Heart right ventricle (tissue), 16 donors: ENCODE results near the gene POLD2. TPM values are rescaled to one million over a fixed set of nuclear protein-coding genes. Genes with fewer than 3 reads are reported as not detected.

Experiments
- ATAC-seq, 8 donors: fragments of 200-7000 bp; cut with Tn5 transposase; one replicate each; pipeline ENCODE4 v1.9.1; 2020; ENCODE audit warnings: mild to moderate bottlenecking in 8 of 8, moderate library complexity in 8 of 8, moderate number of reproducible peaks in 1 of 8
- DNase-seq, 2 donors: peaks; one replicate each; pipeline ENCODE4 v3.0.0-alpha.2; 2020
- H3K27ac ChIP-seq, 10 donors: fragments of 200-600 bp; sonication (generic) in 2 of 10; one replicate each; pipeline versions ENCODE4 v1.5.0 to v1.8.0; 2020 to 2022; ENCODE audit warnings: mild to moderate bottlenecking in 3 of 10
- H3K27me3 ChIP-seq, 7 donors: fragments of 200-600 bp; one replicate each; pipeline ENCODE4 v1.8.0; 2021 to 2022; ENCODE audit warnings: mild to moderate bottlenecking in 2 of 7
- H3K36me3 ChIP-seq, 9 donors: fragments of 200-600 bp; sonication (generic) in 1 of 9; one replicate each; pipeline versions ENCODE4 v1.5.0 to v1.8.0; 2020 to 2022; ENCODE audit warnings: mild to moderate bottlenecking in 2 of 9
- H3K4me1 ChIP-seq, 9 donors: fragments of 200-600 bp; sonication (generic) in 1 of 9; one replicate each; pipeline versions ENCODE4 v1.5.0 to v1.8.0; 2020 to 2022; ENCODE audit warnings: mild to moderate bottlenecking in 4 of 9
- H3K4me3 ChIP-seq, 10 donors: fragments of 200-600 bp; sonication (generic) in 2 of 10; one replicate each; pipeline versions ENCODE4 v1.5.0 to v1.8.0; 2020 to 2022; ENCODE audit warnings: mild to moderate bottlenecking in 7 of 10, moderate library complexity in 2 of 10
- H3K9me3 ChIP-seq, 11 donors: fragments of 200-600 bp in 10 of 11; sonication (generic) in 2 of 11; one replicate each; pipeline versions ENCODE4 v1.5.0 to v1.8.0; 2013 to 2022; ENCODE audit warnings: mild to moderate bottlenecking in 2 of 11, control low read depth in 1 of 11, moderate library complexity in 1 of 11
- WGBS, 2 donors: extraction: QIAGEN DNeasy Blood & Tissue Kit; methylation state at CpG; one replicate each; pipeline ENCODE4 v1.1.7; 2013; ENCODE audit warnings: inconsistent platforms in 1 of 2; 5-methylcytosine and 5-hydroxymethylcytosine counted together
- intact Hi-C, 10 donors: fragments of 100-400 bp; cut with DNase I; formaldehyde crosslinking; loops; one replicate each; pipeline versions ENCODE4 v1.11.1 to v1.14.2; 2022
- polyA plus RNA-seq, 2 donors: library from polyadenylated mRNA; stranded (reverse); fragments of 200-250 nt; gene quantifications; one replicate each; pipeline ENCODE4 v1.2.3, GENCODE V29; 2013
- total RNA-seq, 10 donors: library from RNA; stranded (reverse); fragmentation: NEBNext Ultra II Directional in 3 of 10; extraction: Animal tissue kit (Norgen Biotek cat#: 25700) in 3 of 10; gene quantifications; one replicate each; pipeline versions ENCODE4 v1.2.1 to v1.2.4, GENCODE V29; 2021 to 2023
- TF ChIP-seq, protein P1 (sequence below), 9 donors: fragments of 200-600 bp; sonication (generic) in 2 of 9; IDR thresholded peaks; one replicate each; pipeline versions ENCODE4 v1.5.0 to v1.8.0; 2021 to 2022; ENCODE audit warnings: antibody characterized with exemption in 9 of 9, mild to moderate bottlenecking in 5 of 9, moderate library complexity in 1 of 9
- donor health status: Arrhythmogenic right ventricular cardiomyopathy.
- donor health status: ischemic (EF 13 %, LVEDD 7.1; RV severe dilation, severe dysfunction).
- donor health status: healthy with polysubstance abuse.
- donor health status: DM: no; HTN: yes; CAD: no.
- donor health status: DM: no; HTN: no; CAD: no.
- donor health status: ischemic (EF 25% LVEDD 6.9; RV normal size, moderate dysfunction).
- donor health status: ischemic (EF 25% LVEDD 5.7; RV mildly dilated, moderate dysfunction).
- donor health status: healthy.
- donor health status: DM: yes; HTN: yes; CAD: no.
- donor health status: Ischemic cardiomyopathy.
- donor health status: ischemic (EF 35%, LVEDD 5.7; RV mildly dilated, moderate dysfunction).
- donor health status: nonischemic (EF 11% LVEDD 7.7; RV severe dilation, severe dysfunction).
- donor health status: DM: yes; HTN: yes; CAD: no.
- donor health status: PGD.
- donor health status: ischemic (EF 29% LVEDD 5.4; RV normal size, mild dysfunction).
- donor health status: nonischemic (EF 23%, LVEDD 6.1; RV moderate dilation, normal function).

Gene POLD2
- total and polyA plus RNA-seq, 12 donors = 64.4 to 150 (median 78.8) TPM

GRCh38 chr7:44112997-44113763 is 10.2 kb downstream of the POLD2 start:
- TF ChIP-seq, protein P1, sequence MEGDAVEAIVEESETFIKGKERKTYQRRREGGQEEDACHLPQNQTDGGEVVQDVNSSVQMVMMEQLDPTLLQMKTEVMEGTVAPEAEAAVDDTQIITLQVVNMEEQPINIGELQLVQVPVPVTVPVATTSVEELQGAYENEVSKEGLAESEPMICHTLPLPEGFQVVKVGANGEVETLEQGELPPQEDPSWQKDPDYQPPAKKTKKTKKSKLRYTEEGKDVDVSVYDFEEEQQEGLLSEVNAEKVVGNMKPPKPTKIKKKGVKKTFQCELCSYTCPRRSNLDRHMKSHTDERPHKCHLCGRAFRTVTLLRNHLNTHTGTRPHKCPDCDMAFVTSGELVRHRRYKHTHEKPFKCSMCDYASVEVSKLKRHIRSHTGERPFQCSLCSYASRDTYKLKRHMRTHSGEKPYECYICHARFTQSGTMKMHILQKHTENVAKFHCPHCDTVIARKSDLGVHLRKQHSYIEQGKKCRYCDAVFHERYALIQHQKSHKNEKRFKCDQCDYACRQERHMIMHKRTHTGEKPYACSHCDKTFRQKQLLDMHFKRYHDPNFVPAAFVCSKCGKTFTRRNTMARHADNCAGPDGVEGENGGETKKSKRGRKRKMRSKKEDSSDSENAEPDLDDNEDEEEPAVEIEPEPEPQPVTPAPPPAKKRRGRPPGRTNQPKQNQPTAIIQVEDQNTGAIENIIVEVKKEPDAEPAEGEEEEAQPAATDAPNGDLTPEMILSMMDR (IDR thresholded peaks at IDR 0.05) = no peak
- peaks cover 0 to 29% (median 11%) of the 10 kb centered on the region in 9 donors for H3K4me1 ChIP-seq

DNA sequence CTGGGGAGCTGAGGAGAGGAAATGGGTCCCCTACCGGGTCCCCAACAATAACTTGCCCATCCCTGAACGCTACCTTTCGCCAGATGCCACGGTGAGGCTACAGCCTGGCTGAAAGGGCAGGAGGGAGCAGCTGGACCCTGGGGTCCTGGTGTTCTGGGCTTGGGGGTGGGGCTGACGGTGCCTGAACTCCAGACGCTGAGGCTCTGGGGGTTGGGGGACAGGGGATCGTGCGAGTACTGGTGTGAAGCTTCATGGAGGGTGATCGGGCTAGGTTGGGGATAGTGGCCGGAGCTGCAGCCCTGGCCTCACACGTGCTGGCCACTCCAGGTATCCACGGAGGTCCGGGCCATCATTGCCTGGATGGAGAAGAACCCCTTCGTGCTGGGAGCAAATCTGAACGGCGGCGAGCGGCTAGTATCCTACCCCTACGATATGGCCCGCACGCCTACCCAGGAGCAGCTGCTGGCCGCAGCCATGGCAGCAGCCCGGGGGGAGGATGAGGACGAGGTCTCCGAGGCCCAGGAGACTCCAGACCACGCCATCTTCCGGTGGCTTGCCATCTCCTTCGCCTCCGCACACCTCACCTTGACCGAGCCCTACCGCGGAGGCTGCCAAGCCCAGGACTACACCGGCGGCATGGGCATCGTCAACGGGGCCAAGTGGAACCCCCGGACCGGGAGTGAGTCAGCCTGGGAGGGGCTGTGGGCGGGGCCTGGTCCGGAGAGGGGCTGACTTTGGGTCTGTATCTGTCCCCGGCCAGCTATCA is 10.9 kb downstream of the POLD2 start:
- Histone ChIP-seq H3K9me3 (no peaks in the 10 kb centered on the region), H3K36me3 (peaks cover 0 to 87% (median 3%) of the 10 kb centered on the region in 9 donors), H3K4me1 (peaks cover 0 to 29% (median 11%) of the 10 kb centered on the region in 9 donors), H3K4me3 (no peak overlapping the region), H3K27ac (no peak overlapping the region), H3K27me3 (no peaks in the 10 kb centered on the region)
- DNase-seq (no peak), ATAC-seq (no peak)
- intact Hi-C loops = no loop called here
- WGBS, 2 donors = 71 to 72% methylated on average over 41 of the region's 41 CpGs
- TF ChIP-seq, protein P1 (IDR thresholded peaks at IDR 0.05) = no peak

More at GRCh38 chr7:44112997-44113763, 10.2 kb downstream of the POLD2 start:
- DNase-seq (no peak), ATAC-seq (no peak)
- no peak overlapping the region for H3K4me3 ChIP-seq
- whole genome bisulfite sequencing, 2 donors = 88 to 90% methylated on average over 33 to 34 of the region's 34 CpGs
- H3K27me3 ChIP-seq = no peaks in the 10 kb centered on the region
- intact Hi-C loops = no loop called here
- no peak overlapping the region for H3K27ac ChIP-seq
- peaks cover 0 to 88% (median 3%) of the 10 kb centered on the region in 9 donors for H3K36me3 ChIP-seq
- H3K9me3 ChIP-seq = no peaks in the 10 kb centered on the region

DNA sequence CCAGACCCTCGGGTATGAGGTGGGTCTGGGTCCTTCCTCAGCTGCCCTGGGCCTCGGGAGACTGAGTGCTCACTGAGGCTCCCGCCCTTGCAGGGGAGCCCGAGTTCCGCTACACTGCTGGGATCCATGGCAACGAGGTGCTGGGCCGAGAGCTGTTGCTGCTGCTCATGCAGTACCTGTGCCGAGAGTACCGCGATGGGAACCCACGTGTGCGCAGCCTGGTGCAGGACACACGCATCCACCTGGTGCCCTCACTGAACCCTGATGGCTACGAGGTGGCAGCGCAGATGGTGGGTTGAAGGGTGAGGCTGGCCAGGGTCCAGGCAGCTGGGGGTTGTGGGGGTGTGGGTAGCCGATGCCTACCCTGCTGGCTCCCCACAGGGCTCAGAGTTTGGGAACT is 11.6 kb downstream of the POLD2 start:
- no peak overlapping the region for H3K4me3 ChIP-seq
- 90 to 94% methylated on average over 16 of the region's 16 CpGs for WGBS, 2 donors
- peaks cover 0 to 86% (median 3%) of the 10 kb centered on the region in 9 donors for H3K36me3 ChIP-seq
- TF ChIP-seq, protein P1 (IDR thresholded peaks at IDR 0.05) = no peak
- intact Hi-C loops = no loop called here
- H3K27ac ChIP-seq = no peak overlapping the region
- H3K9me3 ChIP-seq = no peaks in the 10 kb centered on the region
- no peak for DNase-seq
- no peaks in the 10 kb centered on the region for H3K27me3 ChIP-seq
- no peak for ATAC-seq
- H3K4me1 ChIP-seq = peaks cover 0 to 29% (median 11%) of the 10 kb centered on the region in 9 donors

GRCh38 chr7:44110719-44111635 is 12.4 kb downstream of the POLD2 start:
- 74 to 78% methylated on average over 27 of the region's 27 CpGs for WGBS, 2 donors
- Histone ChIP-seq H3K27ac (no peak overlapping the region), H3K9me3 (no peaks in the 10 kb centered on the region), H3K36me3 (peaks cover 0 to 78% (median 3%) of the 10 kb centered on the region in 9 donors), H3K4me1 (peaks cover 0 to 33% (median 11%) of the 10 kb centered on the region in 9 donors), H3K27me3 (peaks cover 0 to under 1% (median 0%) of the 10 kb centered on the region in 7 donors), H3K4me3 (no peak overlapping the region)
- DNase-seq (no peak), ATAC-seq (no peak)
- intact Hi-C loops = no loop called here
- TF ChIP-seq, protein P1 (IDR thresholded peaks at IDR 0.05) = no peak
